SJSA1 (cell line): Measurements from ENCODE around the gene GARS1. TPM values are rescaled to one million over a fixed set of nuclear protein-coding genes. Genes with fewer than 3 reads are reported as not detected.

Experiments used
- DNase-seq, 2 experiments: peaks; one replicate each; pipeline ENCODE4 v3.0.0-alpha.2; 2015 to 2020; ENCODE audit warnings: low spot score in 2 of 2, low read depth in 1 of 2
- H3K27ac ChIP-seq: fragments of 250-450 bp; sonication (Bioruptor Pico); 2 replicates; pipeline ENCODE4 v1.5.1; 2020; ENCODE audit warnings: mild to moderate bottlenecking, moderate library complexity
- H3K27me3 ChIP-seq: fragments of 250-450 bp; sonication (Bioruptor Pico); replicated peaks from 2 replicates; pipeline ENCODE4 v1.5.1; 2020; ENCODE audit warnings: mild to moderate bottlenecking, moderate library complexity
- H3K36me3 ChIP-seq: fragments of 250-450 bp; sonication (Bioruptor Pico); 2 replicates; pipeline ENCODE4 v1.5.1; 2020; ENCODE audit warnings: mild to moderate bottlenecking
- H3K4me1 ChIP-seq: fragments of 250-450 bp; sonication (Bioruptor Pico); replicated peaks from 2 replicates; pipeline ENCODE4 v1.6.1; 2021; ENCODE audit warnings: mild to moderate bottlenecking
- H3K4me3 ChIP-seq: fragments of 250-450 bp; sonication (Bioruptor Pico); 2 replicates; pipeline ENCODE4 v1.5.1; 2020; ENCODE audit warnings: mild to moderate bottlenecking
- H3K9me3 ChIP-seq: fragments of 250-450 bp; sonication (Bioruptor Pico); replicated peaks from 2 replicates; pipeline ENCODE4 v1.5.1; 2020; ENCODE audit warnings: mild to moderate bottlenecking
- total RNA-seq: library from RNA; depleted of rRNA; stranded (reverse); fragments of >200 nt; shearing (Covaris generic); gene quantifications from 2 replicates; pipeline ENCODE4 v1.2.3, GENCODE V29; 2014; rRNA removed

The GARS1 gene
- total RNA-seq, 1 experiment from 2014 or later = 98.9 TPM

DNA sequence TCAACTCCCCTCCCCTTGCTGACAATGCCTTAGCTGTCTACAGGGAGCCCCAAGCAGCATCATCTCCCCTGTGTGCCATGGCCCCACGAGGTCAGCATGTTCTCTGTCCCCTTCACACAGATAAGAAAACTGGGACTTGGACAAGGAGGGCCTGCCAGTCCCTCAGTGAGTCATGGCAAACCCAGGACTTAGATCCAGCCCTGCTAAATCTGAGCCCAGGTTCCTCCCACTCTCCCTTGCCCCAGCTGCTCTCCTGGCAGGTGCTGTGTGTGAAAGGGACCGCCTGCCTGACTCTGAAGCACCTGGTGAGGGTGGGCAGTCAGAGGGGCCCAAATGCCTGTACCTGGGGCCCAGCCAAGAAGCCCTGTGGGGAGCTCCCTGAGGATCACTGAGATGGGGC lies 80.2 kb downstream of the GARS1 start:
- H3K27ac ChIP-seq = no peak overlapping the region
- peaks cover 26% of the 10 kb centered on the region for H3K27me3 ChIP-seq
- no peaks in the 10 kb centered on the region for H3K36me3 ChIP-seq
- no peak overlapping the region for H3K4me3 ChIP-seq
- no peaks in the 10 kb centered on the region for H3K4me1 ChIP-seq
- DNase-seq = no peak
- H3K9me3 ChIP-seq = no peaks in the 10 kb centered on the region

DNA sequence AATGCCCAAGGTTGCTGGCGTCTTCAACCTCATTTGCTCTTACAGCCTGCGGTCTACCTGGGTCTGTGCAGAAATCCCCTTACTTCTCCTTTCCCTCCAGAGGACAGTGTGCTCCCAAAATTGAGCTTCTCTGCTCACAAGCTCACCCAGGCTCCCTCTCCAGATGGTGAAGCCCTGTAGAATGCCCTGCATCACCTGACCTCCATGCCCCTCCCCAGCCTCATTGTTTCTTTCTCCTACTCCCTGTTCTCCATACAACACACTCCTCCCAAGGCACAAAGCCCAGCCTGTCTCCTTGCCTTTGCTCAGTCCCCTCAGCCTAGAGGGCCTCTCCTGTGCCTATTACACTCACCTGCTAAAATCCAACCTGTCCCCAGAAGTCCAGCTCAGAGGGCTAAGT lies 84.1 kb downstream of the GARS1 start:
- Histone ChIP-seq H3K36me3 (no peaks in the 10 kb centered on the region), H3K4me1 (peaks cover 10% of the 10 kb centered on the region; the same call in 1 of the 2 replicates), H3K27me3 (peaks cover 58% of the 10 kb centered on the region), H3K27ac (no peak overlapping the region), H3K4me3 (no peak overlapping the region), H3K9me3 (no peaks in the 10 kb centered on the region)
- DNase-seq = no peak

DNA sequence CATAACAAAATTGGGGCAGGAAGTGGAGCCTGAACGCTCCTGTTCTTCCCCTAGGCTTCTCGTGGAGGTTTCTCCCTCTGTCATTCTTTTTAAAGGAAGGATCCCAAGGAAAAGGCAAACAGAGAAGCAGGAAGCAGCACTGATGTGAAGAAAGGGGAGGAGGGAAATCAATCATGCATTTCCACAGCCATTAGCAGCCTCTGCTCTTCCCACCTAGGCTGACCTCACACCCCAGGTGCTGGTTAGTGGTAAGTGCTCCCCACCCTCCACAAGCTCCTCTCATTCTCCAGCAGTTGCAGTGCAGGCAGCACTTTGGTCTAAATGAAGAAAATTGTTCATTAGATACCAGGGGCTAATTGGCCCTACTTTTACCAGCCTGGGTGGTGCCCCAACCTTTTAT lies 85.0 kb downstream of the GARS1 start:
- H3K36me3 ChIP-seq = no peaks in the 10 kb centered on the region
- H3K27ac ChIP-seq = no peak overlapping the region
- H3K4me1 ChIP-seq = peaks cover 10% of the 10 kb centered on the region; the same call in 1 of the 2 replicates
- DNase-seq = no peak
- no peak overlapping the region for H3K4me3 ChIP-seq
- H3K9me3 ChIP-seq = no peaks in the 10 kb centered on the region
- H3K27me3 ChIP-seq = peaks cover 63% of the 10 kb centered on the region

- Histone ChIP-seq H3K36me3 (no peaks in the 10 kb centered on the region), H3K27me3 (peaks cover 67% of the 10 kb centered on the region), H3K4me1 (peaks cover 10% of the 10 kb centered on the region; the same call in 1 of the 2 replicates), H3K9me3 (no peaks in the 10 kb centered on the region), H3K4me3 (no peak overlapping the region), H3K27ac (no peak overlapping the region)
- DNase-seq = no peak
These were observed 86.7 kb downstream of the GARS1 start for GRCh38 chr7:30681331-30681797.

DNA sequence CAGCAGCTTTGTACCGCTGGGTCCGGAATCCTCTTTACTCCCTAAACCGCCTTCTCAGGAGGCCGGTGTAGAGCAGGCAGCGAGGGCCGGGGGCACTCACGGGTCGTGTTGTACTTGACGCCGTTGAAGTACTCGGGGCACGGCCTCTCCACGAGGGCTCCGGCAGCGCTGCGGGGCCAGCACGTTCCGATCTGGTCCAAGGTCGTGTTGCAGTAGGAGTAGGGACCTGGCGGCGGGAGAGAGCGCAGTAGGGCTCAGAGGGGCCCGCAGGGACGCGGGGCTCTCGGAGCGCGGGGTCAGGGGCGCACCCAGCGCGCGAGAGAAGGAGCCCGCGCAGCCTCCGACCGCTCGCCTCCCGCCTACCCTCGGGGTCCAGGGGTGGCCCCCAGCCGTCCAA lies 87.1 kb downstream of the GARS1 start:
- Histone ChIP-seq H3K4me3 (no peak overlapping the region), H3K27me3 (peaks cover 66% of the 10 kb centered on the region), H3K9me3 (no peaks in the 10 kb centered on the region)

DNA sequence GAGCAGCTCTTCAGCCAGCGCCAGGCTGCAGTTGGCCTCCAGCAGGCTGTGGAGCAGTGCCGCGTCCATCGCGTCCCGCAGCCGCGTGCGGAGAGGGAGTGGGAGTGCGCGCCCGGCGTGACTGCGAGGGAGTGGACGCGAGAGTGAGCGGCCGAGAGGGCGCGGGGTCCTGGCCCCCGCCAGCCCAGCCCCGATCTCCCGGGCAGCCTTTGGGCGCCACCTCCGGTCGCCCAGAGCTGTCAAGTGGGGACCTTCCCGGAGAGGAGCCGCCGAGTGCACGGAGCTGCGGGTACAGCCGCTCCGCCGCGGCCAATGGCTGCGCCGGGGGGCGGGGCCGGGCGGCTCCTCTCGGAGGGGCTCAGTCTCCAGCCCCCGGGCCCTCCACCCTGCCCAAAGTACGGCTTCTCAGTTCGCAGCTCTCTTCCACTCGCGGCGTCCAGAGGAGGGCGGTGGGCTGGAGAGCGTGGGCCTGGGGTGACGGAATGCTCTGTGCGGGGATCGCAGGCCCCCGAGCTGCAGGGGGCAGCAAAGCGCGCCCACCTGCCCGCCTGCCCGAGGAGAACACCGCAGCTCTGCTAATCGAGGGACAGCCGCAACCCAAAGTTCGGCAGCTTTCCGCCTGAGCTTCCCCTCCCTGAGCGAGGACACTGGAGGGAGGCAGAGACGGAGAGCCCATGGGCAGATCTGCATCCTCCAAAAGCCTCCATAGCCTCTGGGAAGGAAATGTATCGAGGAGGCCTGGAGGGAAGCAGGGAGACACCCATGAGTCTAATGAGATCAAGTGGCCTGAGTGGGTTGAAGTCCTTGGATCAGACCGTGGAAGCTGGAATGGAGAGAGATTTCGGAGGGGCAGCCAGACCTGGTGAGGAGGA lies 87.8 kb downstream of the GARS1 start, which contains the start of gene CRHR2:
CRHR2 (minus strand) TSS at position 245 of the 872 bp plus-strand sequence; CDS start at position 69, 176 bp downstream.
- H3K9me3 ChIP-seq = no peaks in the 10 kb centered on the region
- no peak for DNase-seq
- H3K36me3 ChIP-seq = no peaks in the 10 kb centered on the region
- no peak within 1 kb of the TSS for H3K27ac ChIP-seq
- peaks cover 10% of the 10 kb centered on the region; the same call in 1 of the 2 replicates for H3K4me1 ChIP-seq
- peaks cover 66% of the 10 kb centered on the region for H3K27me3 ChIP-seq
- H3K4me3 ChIP-seq = no peak within 1 kb of the TSS

More for the DNA sequence above, 87.1 kb downstream of the GARS1 start:
- H3K4me1 ChIP-seq = peaks cover 10% of the 10 kb centered on the region; the same call in 1 of the 2 replicates
- no peak for DNase-seq
- H3K36me3 ChIP-seq = no peaks in the 10 kb centered on the region
- no peak overlapping the region for H3K27ac ChIP-seq

GRCh38 chr7:30683306-30683705 lies 88.6 kb downstream of the GARS1 start:
- DNase-seq = no peak
- no peak overlapping the region for H3K4me3 ChIP-seq
- no peaks in the 10 kb centered on the region for H3K36me3 ChIP-seq
- H3K27me3 ChIP-seq = peaks cover 60% of the 10 kb centered on the region
- peaks cover 10% of the 10 kb centered on the region; the same call in 1 of the 2 replicates for H3K4me1 ChIP-seq
- H3K9me3 ChIP-seq = no peaks in the 10 kb centered on the region
- H3K27ac ChIP-seq = no peak overlapping the region

Other genes with a start within 250 kb of the GARS1 start
- 4.2 and 6.2 TPM in 2 replicates for gene NOD1, start 116.1 kb upstream of the GARS1 start, total RNA-seq
- gene GGCT, start 90.0 kb upstream of the GARS1 start, total RNA-seq = 77.6 and 130 TPM in 2 replicates
- not detected in 2 replicates for gene CRHR2, start 87.6 kb downstream of the GARS1 start, total RNA-seq
- 0.08 and 0.19 TPM in 2 replicates for gene INMT, start 157.3 kb downstream of the GARS1 start, total RNA-seq
- 0.85 and 2.0 TPM in 2 replicates for gene MINDY4, start 176.5 kb downstream of the GARS1 start, total RNA-seq